Uterus (tissue), 4 donors: ENCODE results near the gene ASMTL. TPM values are rescaled to one million over a fixed set of nuclear protein-coding genes. Genes with fewer than 3 reads are reported as not detected.

Experiments used
- DNase-seq, 2 donors: peaks; one replicate each; pipeline ENCODE4 v3.0.0-alpha.2; 2019 to 2020
- H3K27ac ChIP-seq, 2 donors: fragments of 200-600 bp; sonication (generic); 1 replicate in 1 of 2; 2 replicates in 1 of 2; pipeline ENCODE4 v1.5.1; 2016 to 2018
- H3K27me3 ChIP-seq, 2 donors: fragments of 200-600 bp; sonication (generic); one replicate each; pipeline ENCODE4 v1.5.1; 2018 to 2019; ENCODE audit warnings: control low read depth in 1 of 2
- H3K36me3 ChIP-seq, 2 donors: fragments of 200-600 bp; sonication (generic); one replicate each; pipeline ENCODE4 v1.5.1; 2019; ENCODE audit warnings: control low read depth in 1 of 2
- H3K4me1 ChIP-seq, 2 donors: fragments of 200-600 bp; sonication (generic); one replicate each; pipeline ENCODE4 v1.5.1; 2018 to 2019; ENCODE audit warnings: control low read depth in 1 of 2
- H3K4me3 ChIP-seq, 2 donors: fragments of 200-600 bp; sonication (generic); 1 replicate in 1 of 2; 2 replicates in 1 of 2; pipeline ENCODE4 v1.5.1; 2018 to 2019; ENCODE audit warnings: mild to moderate bottlenecking in 1 of 2
- H3K9me3 ChIP-seq, 2 donors: fragments of 200-600 bp; sonication (generic); one replicate each; pipeline ENCODE4 v1.5.1; 2019; ENCODE audit warnings: control low read depth in 1 of 2
- CTCF ChIP-seq, 4 experiments: fragments of 200-600 bp in 2 of 4; fragments of 450-650 bp in 2 of 4; sonication (generic) in 2 of 4; IDR thresholded peaks; one replicate each; pipeline ENCODE4 v1.5.1; 2016 to 2019; ENCODE audit warnings: antibody characterized with exemption in 4 of 4, mild to moderate bottlenecking in 2 of 4, moderate library complexity in 1 of 4
- POLR2A ChIP-seq, 2 donors: fragments of 450-650 bp; IDR thresholded peaks; one replicate each; pipeline ENCODE4 v1.6.1; 2016; ENCODE audit warnings: antibody characterized with exemption in 2 of 2, mild to moderate bottlenecking in 1 of 2, moderate library complexity in 1 of 2
- intact Hi-C: fragments of 100-400 bp; cut with DNase I; formaldehyde crosslinking; loops from one replicate; pipeline ENCODE4 v1.15.1; 2023; ENCODE audit warnings: low total_unique reads
- total RNA-seq, 4 donors: library from RNA; depleted of rRNA in 3 of 4; stranded (reverse); fragments of >200 nt in 3 of 4; gene quantifications; one replicate each; pipeline versions ENCODE4 v1.1.0 to v1.2.4, GENCODE V29; 2014 to 2023
- donor health status: DM: yes; HTN: yes; CAD: no.

The ASMTL gene
- total RNA-seq, 4 donors from 2014 or later, result 6.4 to 43.5 (median 11.1) TPM

GRCh38 chrX:1403228-1403627, 49.5 kb downstream of the ASMTL start:
- no peak for TF ChIP-seq CTCF (IDR thresholded peaks at IDR 0.05)
- intact Hi-C loops, result no loop called here
- no peaks in the 10 kb centered on the region for H3K27me3 ChIP-seq
- no peaks in the 10 kb centered on the region for H3K36me3 ChIP-seq
- H3K27ac ChIP-seq, result no peak overlapping the region
- H3K4me1 ChIP-seq, result no peaks in the 10 kb centered on the region
- H3K9me3 ChIP-seq, result no peaks in the 10 kb centered on the region
- DNase-seq, result no peak
- H3K4me3 ChIP-seq, result no peak overlapping the region

GRCh38 chrX:1401611-1402430, 50.9 kb downstream of the ASMTL start:
- Histone ChIP-seq H3K4me3 (no peak overlapping the region), H3K9me3 (no peaks in the 10 kb centered on the region), H3K27me3 (no peaks in the 10 kb centered on the region), H3K36me3 (no peaks in the 10 kb centered on the region), H3K27ac (no peak overlapping the region), H3K4me1 (no peaks in the 10 kb centered on the region)
- DNase-seq, result no peak
- intact Hi-C loops, result no loop called here
- TF ChIP-seq CTCF (IDR thresholded peaks at IDR 0.05), result no peak
- TF ChIP-seq POLR2A (IDR thresholded peaks at IDR 0.05), result no peak

- no peaks in the 10 kb centered on the region for H3K9me3 ChIP-seq
- DNase-seq, result no peak
- no peak for TF ChIP-seq POLR2A (IDR thresholded peaks at IDR 0.05)
- no peak for TF ChIP-seq CTCF (IDR thresholded peaks at IDR 0.05)
- H3K27ac ChIP-seq, result no peak overlapping the region
- H3K4me3 ChIP-seq, result no peak overlapping the region
- H3K36me3 ChIP-seq, result no peaks in the 10 kb centered on the region
- intact Hi-C loops, result no loop called here
- H3K4me1 ChIP-seq, result no peaks in the 10 kb centered on the region
- no peaks in the 10 kb centered on the region for H3K27me3 ChIP-seq
These were observed 51.8 kb downstream of the ASMTL start for GRCh38 chrX:1400742-1401471.

GRCh38 chrX:1400049-1400448, 52.7 kb downstream of the ASMTL start:
- Histone ChIP-seq H3K4me3 (no peak overlapping the region), H3K36me3 (no peaks in the 10 kb centered on the region), H3K4me1 (no peaks in the 10 kb centered on the region), H3K27me3 (no peaks in the 10 kb centered on the region), H3K27ac (no peak overlapping the region), H3K9me3 (no peaks in the 10 kb centered on the region)
- intact Hi-C loops, result no loop called here
- DNase-seq, result no peak
- no peak for TF ChIP-seq CTCF (IDR thresholded peaks at IDR 0.05)
- TF ChIP-seq POLR2A (IDR thresholded peaks at IDR 0.05), result no peak
